Mesothelial cell of epicardium (in vitro differentiated cells): ENCODE results near the gene LRRC8D. TPM values are rescaled to one million over a fixed set of nuclear protein-coding genes. Genes with fewer than 3 reads are reported as not detected.

Experiments
- DNase-seq, 2 experiments: peaks; one replicate each; pipeline ENCODE4 v3.0.0; 2021; ENCODE audit warnings: low spot score in 2 of 2; ENCODE audit not compliant: unreplicated experiment in 2 of 2
- H3K27ac Mint-ChIP-seq: 2 replicates; pipeline ENCODE4 v1.8.0; 2021; ENCODE audit warnings: mixed read lengths
- H3K27me3 Mint-ChIP-seq: 2 replicates; pipeline ENCODE4 v1.8.0; 2021; ENCODE audit warnings: low read depth, mixed read lengths
- H3K36me3 Mint-ChIP-seq: 2 replicates; pipeline ENCODE4 v1.8.0; 2021; ENCODE audit warnings: mixed read lengths
- H3K4me1 Mint-ChIP-seq: 2 replicates; pipeline ENCODE4 v1.8.0; 2021; ENCODE audit warnings: mixed read lengths
- H3K4me3 Mint-ChIP-seq: 2 replicates; pipeline ENCODE4 v1.8.0; 2021; ENCODE audit warnings: mild to moderate bottlenecking, moderate library complexity, mixed read lengths
- H3K9me3 Mint-ChIP-seq: 2 replicates; pipeline ENCODE4 v1.8.0; 2021; ENCODE audit warnings: mixed read lengths
- total RNA-seq: library from RNA; stranded (reverse); gene quantifications from 3 replicates; pipeline ENCODE4 v1.2.1, GENCODE V29; 2021
- TF ChIP-seq, protein P1 (sequence below): fragments of 200-600 bp; sonication (generic); IDR thresholded peaks from one replicate; pipeline ENCODE4 v1.5.0; 2021; ENCODE audit warnings: antibody characterized with exemption; ENCODE audit not compliant: unreplicated experiment

LRRC8D gene
- total RNA-seq, 1 donor from 2014 or later = 22.6 TPM

DNA sequence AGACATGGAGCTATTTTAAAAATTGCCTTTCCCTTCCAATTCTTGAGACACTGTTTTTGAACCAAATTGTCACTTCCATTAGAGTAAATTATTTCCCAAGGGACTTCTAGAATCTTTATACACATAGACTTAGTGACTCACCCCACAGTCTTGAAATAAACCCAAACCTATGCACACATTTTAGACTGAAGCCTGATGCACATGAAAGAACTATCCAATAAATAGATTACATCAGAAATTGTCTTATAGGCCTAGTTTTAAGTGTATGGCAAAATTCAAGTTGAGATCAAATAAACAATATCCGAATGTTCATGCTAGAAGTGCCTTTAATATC lies 141.9 kb downstream of the LRRC8D start:
- H3K4me1 Mint-ChIP-seq = peaks cover 15% of the 10 kb centered on the region
- H3K4me3 Mint-ChIP-seq = no peak overlapping the region
- no peak for DNase-seq
- no peaks in the 10 kb centered on the region for H3K36me3 Mint-ChIP-seq
- H3K27me3 Mint-ChIP-seq = no peaks in the 10 kb centered on the region
- H3K27ac Mint-ChIP-seq = no peak overlapping the region
- H3K9me3 Mint-ChIP-seq = peaks cover 8% of the 10 kb centered on the region
- TF ChIP-seq, protein P1, sequence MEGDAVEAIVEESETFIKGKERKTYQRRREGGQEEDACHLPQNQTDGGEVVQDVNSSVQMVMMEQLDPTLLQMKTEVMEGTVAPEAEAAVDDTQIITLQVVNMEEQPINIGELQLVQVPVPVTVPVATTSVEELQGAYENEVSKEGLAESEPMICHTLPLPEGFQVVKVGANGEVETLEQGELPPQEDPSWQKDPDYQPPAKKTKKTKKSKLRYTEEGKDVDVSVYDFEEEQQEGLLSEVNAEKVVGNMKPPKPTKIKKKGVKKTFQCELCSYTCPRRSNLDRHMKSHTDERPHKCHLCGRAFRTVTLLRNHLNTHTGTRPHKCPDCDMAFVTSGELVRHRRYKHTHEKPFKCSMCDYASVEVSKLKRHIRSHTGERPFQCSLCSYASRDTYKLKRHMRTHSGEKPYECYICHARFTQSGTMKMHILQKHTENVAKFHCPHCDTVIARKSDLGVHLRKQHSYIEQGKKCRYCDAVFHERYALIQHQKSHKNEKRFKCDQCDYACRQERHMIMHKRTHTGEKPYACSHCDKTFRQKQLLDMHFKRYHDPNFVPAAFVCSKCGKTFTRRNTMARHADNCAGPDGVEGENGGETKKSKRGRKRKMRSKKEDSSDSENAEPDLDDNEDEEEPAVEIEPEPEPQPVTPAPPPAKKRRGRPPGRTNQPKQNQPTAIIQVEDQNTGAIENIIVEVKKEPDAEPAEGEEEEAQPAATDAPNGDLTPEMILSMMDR = no peak

DNA sequence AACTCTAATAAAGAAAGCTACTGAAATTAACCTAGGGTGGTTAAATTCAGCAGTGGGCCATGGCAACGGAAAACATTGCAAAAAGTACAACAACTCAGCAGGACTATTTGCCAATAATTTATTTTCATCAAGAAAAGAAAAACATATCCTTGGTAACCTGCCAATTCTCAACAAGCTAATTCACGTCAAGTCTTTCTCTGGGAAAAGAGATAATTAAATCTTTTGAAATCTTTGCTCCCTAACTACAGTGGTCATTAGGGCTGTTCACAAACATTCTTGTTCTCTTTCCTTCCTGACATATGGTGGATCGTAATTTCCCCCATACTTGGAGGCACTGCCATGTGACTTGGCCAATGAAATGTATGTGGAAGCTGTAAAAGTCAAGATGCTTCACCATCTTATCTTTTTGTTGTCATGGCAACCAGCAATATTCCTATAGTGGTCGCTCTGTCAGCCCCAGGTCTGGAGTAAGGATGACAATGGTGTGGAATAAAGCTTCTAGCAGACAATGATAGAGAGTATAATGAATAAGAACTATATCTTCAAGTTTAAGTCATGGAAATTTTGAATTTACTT lies 144.4 kb downstream of the LRRC8D start:
- Mint-ChIP-seq H3K4me3 (no peak overlapping the region), H3K27me3 (no peaks in the 10 kb centered on the region), H3K4me1 (peaks cover 15% of the 10 kb centered on the region), H3K27ac (peak overlapping the region; percentile 8), H3K9me3 (no peaks in the 10 kb centered on the region), H3K36me3 (no peaks in the 10 kb centered on the region)
- TF ChIP-seq, protein P1 = no peak
- DNase-seq = no peak

DNA sequence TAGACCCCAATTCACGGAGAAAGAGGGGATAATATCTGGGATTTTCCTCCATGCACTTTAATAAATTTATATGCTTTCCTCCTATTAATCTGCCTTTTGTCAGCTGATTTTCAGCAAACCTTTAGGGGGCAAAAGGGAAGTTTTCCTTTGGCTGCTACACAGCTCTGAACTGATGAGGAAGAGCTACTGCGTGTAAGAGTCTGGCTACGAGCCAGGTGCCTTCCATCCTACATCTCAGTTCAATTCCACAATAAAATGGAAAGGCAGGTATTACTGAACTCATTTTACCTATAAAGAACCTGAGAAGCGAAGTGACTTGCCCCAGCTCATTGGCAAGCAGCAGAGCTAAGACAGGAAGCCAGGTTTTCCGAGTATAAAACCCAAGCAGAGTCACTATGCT lies 145.8 kb downstream of the LRRC8D start:
- H3K27ac Mint-ChIP-seq = no peak overlapping the region
- no peak overlapping the region for H3K4me3 Mint-ChIP-seq
- H3K4me1 Mint-ChIP-seq = peaks cover 15% of the 10 kb centered on the region
- no peak for DNase-seq
- no peaks in the 10 kb centered on the region for H3K36me3 Mint-ChIP-seq
- TF ChIP-seq, protein P1 = no peak
- no peaks in the 10 kb centered on the region for H3K27me3 Mint-ChIP-seq
- no peaks in the 10 kb centered on the region for H3K9me3 Mint-ChIP-seq

DNA sequence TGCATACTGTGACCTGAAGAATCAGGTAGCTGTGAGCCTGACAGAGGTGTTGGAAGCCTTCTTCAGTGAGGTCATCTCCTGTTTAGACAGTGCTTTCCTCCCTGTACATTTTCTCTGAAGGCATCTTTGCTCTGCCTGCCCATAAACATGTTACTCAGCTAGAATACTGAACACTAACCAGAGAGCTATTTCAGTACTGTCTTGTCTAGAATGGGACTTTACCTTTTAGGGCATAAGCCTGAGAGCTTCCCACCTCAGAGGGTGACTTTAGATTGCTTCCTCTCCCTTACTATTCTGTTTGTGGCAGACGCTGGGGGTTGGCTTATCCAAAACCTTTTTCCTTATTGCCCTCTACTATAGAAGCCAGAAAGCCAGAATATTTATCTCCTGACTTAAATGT lies 150.8 kb downstream of the LRRC8D start:
- Mint-ChIP-seq H3K4me3 (no peak overlapping the region), H3K9me3 (no peaks in the 10 kb centered on the region), H3K27ac (no peak overlapping the region), H3K4me1 (peaks cover 7% of the 10 kb centered on the region), H3K27me3 (no peaks in the 10 kb centered on the region), H3K36me3 (no peaks in the 10 kb centered on the region)
- no peak for DNase-seq
- TF ChIP-seq, protein P1 = no peak

DNA sequence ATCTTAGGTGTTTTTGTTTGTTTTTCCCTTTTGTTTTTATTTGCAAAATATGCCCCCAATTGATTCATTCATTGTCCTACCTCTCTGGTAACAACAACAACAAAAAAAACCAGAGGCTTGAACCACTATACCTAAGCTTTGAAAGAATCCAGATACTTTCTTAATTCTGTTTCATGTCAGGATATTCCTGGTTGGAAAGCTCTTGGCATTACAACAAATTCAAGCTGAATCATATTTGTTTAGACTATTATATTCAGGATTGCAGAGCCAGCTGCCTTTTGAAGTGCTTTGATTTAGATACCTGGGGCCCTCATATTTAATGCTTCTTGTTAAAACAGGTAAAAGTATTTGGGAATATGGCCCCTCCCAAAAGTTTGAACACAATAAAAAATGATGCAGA lies 151.2 kb downstream of the LRRC8D start:
- Mint-ChIP-seq H3K27ac (no peak overlapping the region), H3K9me3 (no peaks in the 10 kb centered on the region), H3K4me3 (no peak overlapping the region), H3K4me1 (peaks cover 6% of the 10 kb centered on the region), H3K27me3 (no peaks in the 10 kb centered on the region), H3K36me3 (no peaks in the 10 kb centered on the region)
- no peak for DNase-seq
- TF ChIP-seq, protein P1 = no peak

DNA sequence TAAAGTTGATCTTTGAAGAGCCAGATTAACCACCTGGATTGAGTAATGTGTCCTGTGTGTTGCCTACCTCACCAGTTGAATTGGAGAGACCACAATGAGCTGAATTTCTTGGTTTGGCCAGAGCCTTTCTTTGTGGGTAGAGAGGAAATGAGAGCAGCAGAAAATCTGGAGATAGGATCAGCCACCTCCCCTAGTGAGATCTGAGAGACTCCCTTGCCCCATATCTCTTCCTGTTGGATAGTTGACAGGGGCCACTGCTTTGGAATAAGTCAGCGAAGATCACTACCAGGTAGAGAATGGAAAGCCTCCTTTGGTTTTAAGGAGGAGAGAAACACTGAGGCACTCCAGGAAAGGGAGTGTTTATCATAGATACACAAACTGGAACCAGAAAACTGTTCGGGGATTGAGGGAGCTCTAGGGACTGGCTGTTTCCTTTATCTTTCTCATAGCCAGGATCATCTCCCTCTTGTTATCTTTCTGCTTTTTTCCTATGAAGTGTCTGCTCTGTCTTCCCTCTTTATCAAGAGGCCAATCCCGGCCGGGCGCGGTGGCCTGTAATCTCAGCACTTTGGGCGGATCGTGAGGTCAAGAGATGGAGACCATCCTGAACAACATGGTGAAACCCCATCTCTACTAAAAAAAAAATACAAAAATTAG lies 152.8 kb downstream of the LRRC8D start:
- no peak for DNase-seq
- no peaks in the 10 kb centered on the region for H3K27me3 Mint-ChIP-seq
- TF ChIP-seq, protein P1 = no peak
- H3K27ac Mint-ChIP-seq = no peak overlapping the region
- no peaks in the 10 kb centered on the region for H3K9me3 Mint-ChIP-seq
- H3K4me1 Mint-ChIP-seq = peaks cover 6% of the 10 kb centered on the region
- no peaks in the 10 kb centered on the region for H3K36me3 Mint-ChIP-seq
- no peak overlapping the region for H3K4me3 Mint-ChIP-seq
